ENCODE results near the gene BBLN.
A peak's percentile ranks its signal among the peaks of the same experiment; 100 is the strongest.

BBLN gene

DNA sequence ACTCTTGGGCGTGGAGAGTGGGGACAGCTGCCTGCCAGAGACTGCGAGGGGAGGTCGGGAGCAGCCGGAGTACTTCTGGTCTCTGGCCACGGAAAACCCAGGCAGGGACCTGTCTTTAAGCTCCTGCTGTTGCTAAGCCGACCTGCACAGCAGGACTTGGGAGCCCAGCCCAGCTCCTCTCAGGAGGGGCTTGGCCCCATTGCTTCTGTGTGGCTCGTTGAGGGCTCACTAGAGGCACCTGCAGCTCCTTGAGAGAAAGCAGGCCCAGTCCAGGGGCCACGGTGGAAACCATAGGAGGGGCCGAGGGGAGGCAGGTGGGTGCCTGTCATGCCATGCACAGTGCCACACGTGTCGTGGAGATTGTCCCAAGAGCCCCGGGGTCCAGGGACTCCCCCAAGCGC is 14.1 kb upstream of the BBLN start:
- DNase-seq: no peak

DNA sequence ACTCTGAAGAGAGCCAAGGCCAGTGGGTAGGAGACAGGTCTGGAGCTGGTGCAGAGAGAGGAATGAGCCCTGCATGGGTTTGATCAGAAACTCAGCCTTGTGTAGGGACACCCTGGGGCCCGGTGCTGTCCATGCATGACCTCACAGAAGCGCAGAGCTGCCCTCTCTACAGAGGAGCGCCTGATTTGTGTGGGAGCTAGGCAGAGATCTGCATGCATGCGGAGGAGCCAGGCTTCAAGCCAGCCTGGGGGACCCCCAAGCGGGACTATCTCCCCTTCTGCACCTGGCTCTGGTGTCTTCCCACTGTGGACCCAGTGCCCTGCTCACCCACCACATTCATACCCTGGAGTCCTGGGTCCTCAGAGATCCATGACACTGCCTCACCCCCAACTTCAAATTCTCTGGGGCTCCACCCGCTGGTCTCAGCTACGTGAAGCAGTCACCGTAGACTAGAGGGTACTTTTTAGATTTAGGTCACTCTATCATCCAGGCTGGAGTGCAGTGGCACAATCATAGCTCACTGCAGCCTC is 13.4 kb upstream of the BBLN start:
- no peak for DNase-seq

DNA sequence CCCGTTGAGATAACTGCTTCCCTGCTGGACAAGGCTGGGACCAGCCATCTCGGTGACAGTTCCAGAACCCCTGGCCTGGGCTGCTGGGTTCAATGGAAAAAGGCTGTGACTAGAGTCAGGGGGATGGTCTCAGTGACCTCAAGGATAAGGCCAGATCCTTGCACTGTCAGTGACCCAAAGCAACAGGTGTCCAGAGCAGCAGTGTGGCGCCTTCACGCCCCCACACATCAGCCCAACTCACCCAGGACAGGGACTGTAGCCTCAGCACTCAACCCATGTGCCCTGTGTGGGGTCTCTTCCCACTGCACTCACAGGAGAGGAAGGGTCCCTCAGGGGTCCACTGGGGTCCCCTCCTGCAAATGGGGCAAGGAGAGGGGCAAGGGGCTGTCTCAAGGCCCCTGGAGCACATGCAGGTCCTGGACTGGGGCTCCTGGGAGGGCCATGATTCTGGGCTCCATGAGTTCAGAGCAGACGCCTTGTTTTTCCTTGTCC is 11.5 kb upstream of the BBLN start:
- DNase-seq: no peak

DNA sequence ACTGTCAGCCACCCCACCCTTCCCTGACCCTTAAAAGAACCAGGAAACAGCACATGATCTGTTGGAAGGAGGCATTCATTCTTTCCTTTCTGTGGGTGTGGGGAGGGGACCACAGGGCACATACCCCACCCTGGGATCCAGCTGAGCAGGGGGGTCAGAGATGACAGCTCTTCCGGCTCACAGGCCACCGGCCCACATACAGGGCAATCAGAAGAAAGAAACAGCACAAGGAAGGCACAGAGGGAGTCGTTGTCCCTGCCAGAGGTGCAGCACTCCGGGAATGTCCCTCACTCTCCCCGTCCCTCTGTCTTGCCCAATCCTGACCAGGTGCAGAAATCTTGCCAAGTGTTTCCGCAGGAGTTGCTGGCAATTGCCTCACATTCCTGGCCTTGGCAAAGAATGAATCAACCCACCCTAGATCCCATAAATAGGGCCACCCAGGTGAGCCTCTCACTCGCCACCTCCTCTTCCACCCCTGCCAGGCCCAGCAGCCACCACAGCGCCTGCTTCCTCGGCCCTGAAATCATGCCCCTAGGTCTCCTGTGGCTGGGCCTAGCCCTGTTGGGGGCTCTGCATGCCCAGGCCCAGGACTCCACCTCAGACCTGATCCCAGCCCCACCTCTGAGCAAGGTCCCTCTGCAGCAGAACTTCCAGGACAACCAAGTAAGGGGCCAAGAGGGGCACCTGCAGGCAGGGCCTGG is 10.9 kb upstream of the BBLN start, which contains the start of gene LCN2:
LCN2 (plus strand) TSS at position 453 of the 701 bp plus-strand sequence; CDS start at position 526, 73 bp downstream.
- DNase-seq: no peak

DNA sequence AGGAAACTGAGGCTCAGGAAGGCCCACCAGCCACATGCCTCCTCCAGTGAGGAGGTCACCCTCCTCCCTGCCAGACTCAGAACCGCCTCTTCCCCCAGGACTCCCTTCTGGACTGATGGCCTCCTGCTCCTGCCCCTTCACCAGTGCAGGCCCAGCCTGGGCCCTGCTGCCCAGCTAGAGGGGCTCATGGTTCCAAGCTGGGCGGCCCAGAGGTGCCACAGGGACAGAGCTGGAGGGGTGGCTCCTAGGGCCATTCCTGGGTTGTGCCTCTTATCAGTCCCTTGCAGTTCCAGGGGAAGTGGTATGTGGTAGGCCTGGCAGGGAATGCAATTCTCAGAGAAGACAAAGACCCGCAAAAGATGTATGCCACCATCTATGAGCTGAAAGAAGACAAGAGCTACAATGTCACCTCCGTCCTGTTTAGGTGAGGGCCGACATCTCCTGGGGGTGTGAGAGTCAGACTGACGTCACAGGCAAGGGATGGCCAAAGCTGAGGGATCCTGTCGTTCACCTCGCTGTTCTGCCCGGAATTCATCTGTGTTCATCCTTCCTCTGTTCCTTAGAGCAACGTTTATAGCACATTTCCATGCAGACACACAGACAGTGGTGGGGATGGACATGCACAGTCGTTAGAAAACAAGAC is 10.0 kb upstream of the BBLN start:
- no peak for DNase-seq

DNA sequence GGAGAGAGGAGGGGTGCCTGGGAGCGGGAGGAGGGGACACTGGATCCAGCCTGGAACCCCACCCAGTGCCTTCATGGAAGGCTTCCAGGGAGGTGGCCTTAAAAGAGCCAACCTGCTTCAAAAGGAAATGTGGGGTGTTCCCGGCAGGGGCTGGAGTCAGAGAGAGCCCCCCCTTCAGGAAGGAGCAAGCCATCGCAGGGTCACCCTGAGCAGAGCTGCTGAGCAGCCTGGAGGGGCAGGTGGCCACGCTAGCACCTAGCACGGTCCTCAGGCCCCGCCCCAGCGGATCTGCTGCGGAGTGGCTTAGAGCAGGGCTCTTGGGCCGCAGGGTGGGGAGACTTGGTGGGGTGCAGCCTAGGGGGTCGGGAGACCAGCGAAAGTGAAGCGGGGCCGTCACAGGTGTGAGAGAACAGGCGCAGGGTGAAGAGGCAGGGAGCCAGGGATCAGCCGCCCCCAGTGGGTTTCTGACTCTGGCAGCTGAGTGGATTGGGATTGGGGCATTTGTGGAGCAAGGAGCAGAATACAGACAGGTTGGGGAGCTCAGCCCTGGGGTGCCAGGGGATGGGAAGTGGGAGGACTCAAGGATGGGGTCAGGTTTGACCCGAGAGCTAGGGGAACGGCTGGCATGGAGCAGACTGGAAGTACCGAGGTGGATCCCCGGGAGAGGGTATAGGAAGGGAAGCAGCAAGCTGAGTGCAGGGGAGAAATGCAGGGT is 9.3 kb upstream of the BBLN start:
- no peak for DNase-seq

- DNase-seq: no peak
These were observed 8.5 kb upstream of the BBLN start for GRCh38 chr9:128151309-128152132.

DNA sequence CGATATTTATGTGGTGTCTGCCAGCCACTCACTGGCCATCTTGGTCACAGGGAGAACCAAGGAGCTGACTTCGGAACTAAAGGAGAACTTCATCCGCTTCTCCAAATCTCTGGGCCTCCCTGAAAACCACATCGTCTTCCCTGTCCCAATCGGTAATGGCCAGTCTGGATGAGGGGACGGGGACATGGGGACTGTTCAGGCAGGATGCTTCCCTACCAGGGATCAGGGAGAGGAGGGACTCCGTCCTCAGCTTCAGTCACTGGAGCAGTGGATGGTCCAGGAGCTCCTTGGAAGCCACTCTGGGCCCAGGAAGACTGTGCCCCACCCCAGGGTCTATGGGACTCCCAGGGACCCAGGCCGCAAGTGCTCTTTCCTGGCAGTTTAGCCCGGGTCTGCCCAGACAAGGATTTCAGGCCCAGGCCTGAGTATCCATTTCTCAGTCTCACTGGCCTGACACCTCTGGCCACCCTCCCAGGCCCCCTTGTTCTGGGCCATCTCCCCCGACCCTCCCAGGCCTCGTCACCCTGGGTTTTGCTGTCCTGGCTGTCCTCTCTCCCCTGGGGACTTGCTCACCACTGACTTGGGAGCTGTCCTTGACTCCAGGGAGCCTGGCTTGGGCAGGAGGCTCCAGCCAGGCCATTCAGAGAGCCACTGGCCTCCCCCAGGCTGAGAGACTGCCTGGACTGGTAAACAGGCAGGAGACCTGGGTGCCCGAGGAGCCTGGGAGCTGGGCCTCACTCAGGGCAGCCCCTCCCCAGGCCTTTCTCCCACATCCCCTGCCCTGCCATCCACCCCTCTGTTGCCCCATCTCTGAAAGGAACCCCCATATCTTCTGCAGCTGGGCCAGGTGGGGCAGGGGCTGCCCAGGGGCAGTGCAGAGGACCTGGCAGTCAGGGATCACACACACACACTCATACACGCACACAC is 7.7 kb upstream of the BBLN start:
- no peak for DNase-seq

DNA sequence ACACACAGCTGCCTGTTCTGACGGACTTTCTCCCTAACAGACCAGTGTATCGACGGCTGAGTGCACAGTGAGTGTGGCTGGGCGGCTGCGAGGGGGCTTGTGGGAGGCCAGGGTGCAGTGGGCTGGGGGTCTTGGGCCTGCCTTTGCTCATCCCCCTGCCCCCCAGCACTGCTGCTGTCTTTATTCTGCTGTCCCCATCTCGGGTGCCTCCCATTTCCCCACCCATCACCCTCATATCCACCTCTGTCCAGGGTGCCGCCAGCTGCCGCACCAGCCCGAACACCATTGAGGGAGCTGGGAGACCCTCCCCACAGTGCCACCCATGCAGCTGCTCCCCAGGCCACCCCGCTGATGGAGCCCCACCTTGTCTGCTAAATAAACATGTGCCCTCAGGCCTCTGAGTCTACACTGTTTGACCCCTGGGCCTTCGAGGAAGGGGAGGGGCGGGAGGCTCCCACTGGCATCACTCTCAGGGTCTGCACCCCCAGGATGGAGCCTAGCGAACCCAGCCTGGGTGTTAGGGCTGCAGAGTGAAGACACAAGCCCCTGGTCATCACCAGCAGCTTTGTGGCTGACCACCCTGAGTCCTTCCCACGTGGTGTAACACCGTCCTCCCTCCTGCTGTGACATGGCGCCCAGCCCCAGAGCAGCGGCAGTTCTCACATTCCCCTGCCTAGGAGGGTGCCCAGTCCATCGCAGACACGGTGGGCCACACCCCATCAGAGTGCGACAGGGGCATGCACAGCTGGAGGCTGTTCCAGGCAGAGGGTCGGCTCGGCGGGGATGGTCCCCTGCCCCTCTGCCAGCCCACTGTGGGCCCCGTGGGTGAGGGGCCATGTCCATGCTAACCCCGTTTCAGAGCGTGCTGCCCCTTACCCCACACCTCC is 6.8 kb upstream of the BBLN start:
- no peak for DNase-seq

DNA sequence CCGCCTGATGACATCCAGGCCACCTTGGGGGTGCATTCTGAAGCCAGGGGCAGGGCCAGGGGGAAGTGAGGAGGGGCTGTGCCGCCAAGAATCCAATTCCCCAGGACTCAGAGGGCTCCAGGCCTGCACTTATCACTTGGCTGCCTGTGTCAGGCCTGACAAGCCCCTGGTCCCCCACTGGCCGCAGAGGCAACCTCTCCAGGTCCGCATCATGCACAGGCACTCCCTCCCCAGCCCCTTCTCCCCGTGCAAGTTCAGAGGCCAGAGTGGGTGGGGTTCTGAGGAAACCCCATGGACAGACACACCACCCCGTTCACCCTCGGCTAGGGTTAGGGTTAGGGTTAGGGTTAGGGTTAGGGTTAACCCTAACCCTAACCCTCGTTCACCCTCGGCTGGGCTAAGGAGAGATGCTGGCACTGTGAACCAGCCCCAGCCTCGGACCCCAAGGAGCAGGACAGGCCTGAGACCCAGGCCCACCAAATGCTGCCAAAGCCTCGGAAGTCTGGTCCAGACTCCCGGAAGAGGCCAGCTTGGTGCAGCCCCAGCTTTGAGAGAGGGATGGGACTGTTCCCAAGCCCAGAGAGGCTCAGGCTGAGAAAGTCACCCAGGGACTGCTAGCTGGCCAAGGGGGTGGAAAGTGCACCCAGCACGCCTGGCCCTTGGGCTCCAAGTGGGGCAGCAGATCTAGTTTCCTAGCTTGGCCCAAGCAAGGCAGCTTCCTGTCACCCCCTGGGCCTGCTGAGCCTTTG is 5.9 kb upstream of the BBLN start:
- DNase-seq: no peak

DNA sequence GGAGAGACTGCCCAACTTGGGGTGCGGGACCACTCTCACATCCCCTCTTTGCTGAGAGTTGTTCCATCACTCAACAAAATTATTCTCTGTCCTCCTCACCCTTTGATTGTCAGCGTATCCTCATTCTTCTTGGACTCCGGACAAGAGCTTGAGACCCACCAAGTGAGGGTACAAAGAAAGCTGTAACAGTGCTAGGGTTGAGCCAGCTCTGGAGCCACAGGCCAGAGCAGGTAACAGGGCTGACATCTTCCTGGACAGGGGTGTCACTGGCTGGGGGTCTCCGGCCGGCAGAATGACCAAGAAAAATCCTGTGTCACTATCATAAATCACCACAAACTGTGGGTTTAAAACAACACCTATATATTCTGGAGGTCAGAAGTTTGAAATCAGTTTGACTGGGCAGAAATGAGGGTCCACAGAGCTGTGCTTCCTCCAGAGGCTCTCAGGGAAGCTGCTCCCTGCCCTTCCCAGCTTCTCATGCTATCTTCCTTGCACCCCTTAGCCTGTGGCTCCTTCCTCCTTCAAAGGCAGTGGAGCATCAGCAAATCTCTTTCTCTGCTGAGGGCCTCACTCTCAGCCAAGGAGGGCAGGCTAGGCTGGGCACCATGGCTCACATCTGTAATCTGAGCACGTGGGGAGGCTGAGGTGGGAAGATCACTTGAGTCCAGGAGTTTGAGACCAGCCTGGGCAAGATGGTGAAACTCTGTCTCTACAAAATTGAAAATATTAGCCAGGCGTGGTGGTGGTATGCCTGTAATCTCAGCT is 4.1 kb upstream of the BBLN start:
- DNase-seq: no peak

GRCh38 chr9:128159522-128159783 is 612 bp upstream of the BBLN start:
- DNase-seq: no peak

DNA sequence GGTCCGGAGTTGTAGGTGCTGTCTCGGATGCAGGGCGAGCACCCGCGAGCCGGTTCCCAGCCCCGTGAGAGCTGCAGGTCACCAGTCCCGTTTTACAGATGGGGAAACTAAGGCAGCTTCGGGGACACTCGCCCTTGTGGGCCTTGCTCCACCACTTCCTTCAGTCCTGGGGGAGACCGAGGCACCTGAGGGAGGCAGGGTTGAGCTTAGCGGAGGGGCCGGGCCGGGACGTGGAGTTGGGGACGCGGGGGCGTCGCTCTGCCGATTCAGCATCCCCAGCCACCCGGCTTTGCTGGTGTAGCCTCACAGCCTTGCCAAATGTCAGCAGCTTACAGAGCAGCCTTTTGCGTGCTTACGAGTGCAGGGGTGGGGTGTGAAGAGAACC is 530 bp downstream of the BBLN start:
- DNase-seq: peak; percentile 38

DNA sequence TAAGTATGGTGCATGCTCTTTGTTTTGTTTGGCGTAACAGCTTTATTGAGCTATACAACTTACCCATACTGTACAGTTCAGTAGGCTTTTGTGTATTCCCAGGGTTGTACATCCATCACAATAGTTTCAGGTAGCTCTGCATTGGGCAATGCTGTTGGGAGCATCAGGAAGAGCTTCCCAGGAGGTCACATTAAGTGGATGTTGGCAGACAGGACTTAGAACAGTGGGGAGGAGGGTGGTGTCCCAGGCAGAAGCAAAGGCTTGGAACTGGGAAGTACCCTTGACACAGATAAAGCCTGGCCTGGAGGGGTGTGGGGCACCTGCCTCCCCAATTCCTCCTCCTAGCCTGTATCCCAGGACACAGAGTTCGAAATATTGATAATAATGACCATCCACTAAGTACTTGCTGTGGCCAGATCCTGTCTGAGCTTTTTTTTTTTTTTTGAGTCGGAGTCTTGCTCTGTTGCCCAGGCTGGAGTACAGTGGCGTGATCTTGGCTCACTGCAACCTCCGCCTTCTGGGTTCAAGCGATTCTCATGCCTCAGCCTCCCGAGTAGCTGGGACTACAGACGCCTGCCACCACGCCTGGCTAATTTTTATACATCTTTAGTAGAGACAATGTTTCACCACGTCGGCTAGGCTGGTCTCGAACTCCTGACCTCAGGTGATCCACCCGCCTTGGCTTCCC is 1.3 kb downstream of the BBLN start:
- no peak for DNase-seq

GRCh38 chr9:128162215-128163026 is 2.4 kb downstream of the BBLN start:
- DNase-seq: no peak

GRCh38 chr9:128163027-128163515 is 3.0 kb downstream of the BBLN start:
- no peak for DNase-seq

DNA sequence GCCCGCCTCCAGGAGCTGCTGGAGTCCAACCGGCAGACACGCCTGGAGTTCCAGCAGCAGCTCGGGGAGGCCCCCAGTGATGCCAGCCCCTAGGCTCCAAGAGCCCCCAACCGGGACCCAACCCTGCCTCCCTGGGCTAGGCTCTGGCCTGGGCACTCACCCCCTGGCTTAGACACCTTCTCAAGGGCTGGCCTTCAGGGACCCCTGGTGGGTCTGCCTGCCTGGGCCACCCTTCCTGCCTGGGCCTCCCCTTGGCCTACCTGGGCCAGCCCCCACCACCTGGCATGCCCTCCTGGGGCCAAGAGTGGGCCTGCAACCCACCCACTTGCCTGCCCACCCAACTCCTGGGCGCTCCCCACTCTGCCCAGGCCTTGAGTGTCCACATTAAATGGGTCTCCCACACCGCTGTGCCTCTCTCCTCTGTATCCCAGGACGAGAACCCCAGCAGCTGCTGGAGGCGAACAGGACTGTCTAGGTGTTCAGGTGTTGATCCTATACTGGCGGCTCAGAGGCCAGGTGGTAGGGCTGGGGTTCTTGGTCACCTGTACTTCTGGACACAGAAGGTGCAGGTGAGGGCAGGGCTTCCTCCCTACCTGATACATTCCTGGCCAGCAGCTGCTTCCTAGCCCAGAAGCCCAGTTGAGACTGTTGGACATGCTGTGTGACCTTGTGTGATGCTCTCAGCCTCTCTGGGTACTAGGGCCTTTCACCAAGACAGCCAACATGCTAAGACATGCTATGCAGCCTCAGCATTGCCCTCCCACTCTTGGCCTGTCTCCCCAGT is 3.6 kb downstream of the BBLN start:
- no peak for DNase-seq
